ENCODE results near the gene MAD1L1. TPM values are rescaled to one million over a fixed set of nuclear protein-coding genes. Genes with fewer than 3 reads are reported as not detected.

MAD1L1 gene
- total and polyA plus RNA-seq, 2 of the 13 experiments (the other 11 are each of a cell fraction or from before 2014, with no cell fraction given): 17.4 to 64.7 TPM

DNA sequence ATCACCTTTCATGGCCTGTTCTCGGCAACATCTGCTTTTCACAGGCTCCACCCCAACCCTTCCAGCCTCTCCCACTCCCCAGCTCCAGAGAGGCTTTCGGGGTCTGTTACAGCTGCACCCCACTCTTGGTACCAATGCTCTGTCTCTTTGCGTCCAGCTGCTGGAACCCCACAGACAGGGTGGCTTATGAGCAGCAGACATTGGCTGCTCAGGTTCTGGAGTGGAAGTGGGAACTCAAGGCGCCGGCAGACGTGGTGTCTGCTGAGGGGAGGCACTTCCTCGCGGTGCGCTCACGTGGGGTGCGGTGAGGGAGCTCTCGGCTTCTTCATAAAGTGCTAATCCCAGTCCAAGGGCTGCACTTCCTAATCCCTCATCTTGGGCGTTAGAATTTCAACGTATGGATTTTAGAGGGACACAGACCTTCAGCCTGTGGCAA, 377.0 kb downstream of the MAD1L1 start:
- H3K9ac ChIP-seq (ENCODE audit: insufficient read depth, low read depth, low read length): no peak overlapping the region
- intact Hi-C loops (cut with micrococcal nuclease; ENCODE audit: unreplicated experiment) (no loop called here), in situ Hi-C loops (cut with HindIII; ENCODE audit: extremely low pct_ligation_motif_present, low pct_unique_long_range_greater_than_20kb) (no loop called here)
- H3K4me2 ChIP-seq (ENCODE audit: low read depth, low read length): no peak overlapping the region
- no peak overlapping the region for H2AFZ ChIP-seq (ENCODE audit: low read length)
- BruUV-seq (replicated peaks): no TSS peak
- H4K20me1 ChIP-seq (ENCODE audit: insufficient read depth, low read length): no peaks in the 10 kb centered on the region
- no peak overlapping the region for H3K27ac ChIP-seq (ENCODE audit: extremely low read length, insufficient read depth, low read length)
- no peak for DNase-seq (ENCODE audit: low spot score)
- no peak for FAIRE-seq
- no peaks in the 10 kb centered on the region; a peak in 1 of 5 replicates for H3K27me3 ChIP-seq (ENCODE audit: control insufficient read depth in 1 of 2, insufficient read depth in 2 of 2, low read length in 2 of 2)
- CTCF ChIA-PET (ENCODE audit: low intra/inter-chr PET ratio, low total read pairs): no interaction called here
- no peak overlapping the region for H3K4me3 ChIP-seq (replicated peaks in 1 of 3; ENCODE audit: insufficient read depth in 1 of 3, low read depth in 2 of 3, low read length in 3 of 3)
- POLR2A ChIA-PET: no interaction called here
- H3K36me3 ChIP-seq (replicated peaks in 1 of 2; ENCODE audit: control insufficient read depth in 1 of 2, insufficient read depth in 2 of 2, low read length in 2 of 2): no peaks in the 10 kb centered on the region
- H3K79me2 ChIP-seq (ENCODE audit: insufficient read depth, low read length): no peaks in the 10 kb centered on the region
- WGBS (ENCODE audit: low lambda C conversion rate): 87% methylated on average over 11 of the region's 14 CpGs
- ATAC-seq: no peak
- no peak for TF ChIP-seq U2AF2 (IDR thresholded peaks at IDR 0.05; ENCODE audit: low read depth, low read length)
- TF ChIP-seq SALL1 (CRISPR knock-in tag; IDR thresholded peaks at IDR 0.05): no peak
- no peak for TF ChIP-seq ZSCAN20 (CRISPR knock-in tag; IDR thresholded peaks at IDR 0.05; ENCODE audit: borderline replicate concordance)
- no peak for TF ChIP-seq ZNF251 (CRISPR knock-in tag; IDR thresholded peaks at IDR 0.05)
- TF ChIP-seq ZIK1 (CRISPR knock-in tag; IDR thresholded peaks at IDR 0.05; ENCODE audit: borderline replicate concordance, low read depth): no peak
- TF ChIP-seq GABPA (IDR thresholded peaks at IDR 0.05; ENCODE audit: low read depth, low read length): no peak
- TF ChIP-seq GABPA (CRISPR knock-in tag; IDR thresholded peaks at IDR 0.05; ENCODE audit: low read depth): no peak
- TF ChIP-seq ZFP41 (CRISPR knock-in tag; IDR thresholded peaks at IDR 0.05; ENCODE audit: borderline replicate concordance): no peak
- TF ChIP-seq, protein P1, sequence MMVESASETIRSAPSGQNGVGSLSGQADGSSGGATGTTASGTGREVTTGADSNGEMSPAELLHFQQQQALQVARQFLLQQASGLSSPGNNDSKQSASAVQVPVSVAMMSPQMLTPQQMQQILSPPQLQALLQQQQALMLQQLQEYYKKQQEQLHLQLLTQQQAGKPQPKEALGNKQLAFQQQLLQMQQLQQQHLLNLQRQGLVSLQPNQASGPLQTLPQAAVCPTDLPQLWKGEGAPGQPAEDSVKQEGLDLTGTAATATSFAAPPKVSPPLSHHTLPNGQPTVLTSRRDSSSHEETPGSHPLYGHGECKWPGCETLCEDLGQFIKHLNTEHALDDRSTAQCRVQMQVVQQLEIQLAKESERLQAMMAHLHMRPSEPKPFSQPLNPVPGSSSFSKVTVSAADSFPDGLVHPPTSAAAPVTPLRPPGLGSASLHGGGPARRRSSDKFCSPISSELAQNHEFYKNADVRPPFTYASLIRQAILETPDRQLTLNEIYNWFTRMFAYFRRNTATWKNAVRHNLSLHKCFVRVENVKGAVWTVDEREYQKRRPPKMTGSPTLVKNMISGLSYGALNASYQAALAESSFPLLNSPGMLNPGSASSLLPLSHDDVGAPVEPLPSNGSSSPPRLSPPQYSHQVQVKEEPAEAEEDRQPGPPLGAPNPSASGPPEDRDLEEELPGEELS (CRISPR knock-in tag; IDR thresholded peaks at IDR 0.05): no peak
- H3K9me3 ChIP-seq (ENCODE audit: low read length): no peaks in the 10 kb centered on the region
- no peaks in the 10 kb centered on the region for H3K4me1 ChIP-seq (ENCODE audit: insufficient read depth, low read length)

All from HepG2 (cell line).